Activated CD8-positive, alpha-beta memory T cell treated with anti-CD3 and anti-CD28 coated beads for 1 hour (primary cell): Measurements from ENCODE around the gene PAOX.
"Not testable (repeated sequence)": the region's sequence is repeated elsewhere in the genome, so short reads cannot be mapped to it uniquely, and the experiment has no call there.

Experiments used
- DNase-seq, 2 donors: peaks; one replicate each; pipeline ENCODE4 v3.0.0-alpha.2; 2020; ENCODE audit warnings: low read depth in 1 of 2; ENCODE audit errors: extremely low read depth in 1 of 2

The PAOX gene

DNA sequence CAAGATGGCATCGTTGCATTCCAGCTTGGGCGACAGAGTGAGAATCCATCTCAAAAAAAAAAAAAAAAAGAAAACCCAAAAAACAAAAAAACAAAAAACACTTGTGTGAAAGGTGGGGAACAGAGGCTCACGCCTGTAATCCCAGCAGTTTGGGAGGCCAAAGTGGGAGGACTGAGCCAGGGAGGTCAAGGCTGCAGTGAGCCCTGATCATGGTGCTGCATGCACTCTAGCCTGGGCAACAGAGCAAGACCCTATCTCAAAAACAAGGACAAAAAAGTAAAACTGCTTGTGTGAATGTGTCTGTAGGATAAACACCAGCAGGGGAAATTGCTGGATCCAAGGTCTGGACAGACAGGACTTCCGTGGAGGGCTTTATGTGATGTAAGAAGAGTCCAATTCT is 4.5 kb downstream of the PAOX start:
- DNase-seq, result no peak

DNA sequence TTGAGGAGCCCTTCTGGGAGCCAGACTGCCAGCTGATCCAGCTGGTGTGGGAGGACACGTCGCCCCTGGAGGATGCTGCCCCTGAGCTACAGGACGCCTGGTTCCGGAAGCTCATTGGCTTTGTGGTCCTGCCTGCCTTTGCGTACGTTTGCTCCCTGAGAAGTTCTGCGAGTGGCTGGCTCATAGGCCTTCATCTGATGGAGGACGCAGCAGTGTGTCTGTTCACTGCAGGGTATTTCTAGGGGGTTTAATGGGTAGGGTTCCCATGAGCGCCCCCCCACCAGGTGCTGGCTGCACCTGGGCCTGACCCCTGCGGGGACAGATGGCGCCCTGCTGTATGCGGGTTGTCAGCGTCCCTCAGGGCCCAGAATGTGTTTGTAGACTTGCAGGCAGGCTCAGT is 5.0 kb downstream of the PAOX start:
- DNase-seq, result no peak

DNA sequence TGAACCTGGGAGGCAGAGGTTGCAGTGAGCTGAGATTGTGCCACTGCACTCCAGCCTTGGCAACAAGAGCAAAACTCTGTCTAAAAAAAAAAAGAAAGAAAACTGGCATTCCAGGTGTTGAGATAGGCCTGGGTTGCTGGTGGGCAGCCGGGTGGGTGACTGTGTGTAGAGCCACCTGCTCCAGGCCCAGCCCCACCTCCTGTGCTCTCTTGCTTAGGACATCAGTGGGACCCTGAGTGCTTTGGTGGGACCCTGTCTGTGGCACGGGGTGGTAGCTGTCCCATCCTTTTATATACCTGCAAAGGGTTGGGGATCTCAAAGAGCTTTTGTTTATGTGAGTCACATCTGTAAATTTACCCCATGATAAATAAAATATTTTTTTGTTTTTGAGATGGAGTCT is 6.2 kb downstream of the PAOX start:
- DNase-seq, result no peak

DNA sequence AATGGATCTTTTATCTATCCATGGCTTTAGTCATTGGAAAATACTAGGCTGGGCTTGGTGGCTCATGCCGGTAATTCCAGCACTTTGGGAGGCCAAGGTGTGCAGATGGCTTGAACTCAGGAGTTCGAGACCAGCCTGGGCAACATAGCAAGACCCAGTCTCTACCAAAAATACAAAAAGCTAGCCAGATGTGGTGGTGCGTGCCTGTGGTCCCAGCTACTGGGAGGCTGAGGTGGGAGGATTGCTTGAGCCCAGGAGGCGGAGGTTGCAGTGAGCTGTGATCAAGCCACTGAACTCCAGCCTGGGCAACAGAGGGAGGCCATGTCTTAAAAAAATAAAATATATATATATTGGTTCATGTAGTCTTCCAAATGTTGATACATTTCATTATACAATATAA is 7.9 kb downstream of the PAOX start:
- not testable (repeated sequence) for DNase-seq

DNA sequence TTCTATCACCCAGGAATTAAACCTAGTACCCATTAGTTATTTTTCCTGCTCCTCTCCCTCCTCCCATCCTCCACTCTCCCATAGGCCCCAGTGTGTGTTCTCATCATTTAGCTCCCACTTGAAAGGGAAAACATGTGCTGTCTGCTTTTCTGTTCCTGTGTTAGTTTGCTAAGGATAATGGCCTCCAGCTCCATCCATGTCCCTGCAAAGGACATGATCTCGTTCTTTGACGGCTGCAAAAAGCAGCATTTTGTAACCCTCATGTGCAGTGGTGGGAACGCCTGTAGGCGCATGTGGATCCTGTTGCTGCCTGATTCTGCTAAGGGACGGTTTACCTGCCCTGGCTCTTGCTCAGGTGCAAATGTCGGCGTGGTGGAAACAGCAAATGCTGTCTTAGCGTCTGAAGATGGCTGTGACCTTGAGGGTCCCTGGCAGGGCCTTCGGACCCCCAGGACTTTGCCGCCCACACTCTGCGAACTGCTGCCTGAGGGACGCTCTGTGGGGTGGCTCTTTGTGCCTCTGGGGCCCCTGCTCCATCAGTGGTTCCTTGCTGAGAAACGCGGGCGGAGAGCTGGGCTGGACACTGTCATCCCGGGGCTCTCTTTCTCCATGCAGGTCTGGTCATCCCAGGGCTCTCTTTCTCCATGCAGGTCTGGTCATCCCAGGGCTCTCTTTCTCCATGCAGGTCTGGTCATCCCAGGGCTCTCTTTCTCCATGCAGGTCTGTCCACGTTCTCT is 9.3 kb downstream of the PAOX start:
- DNase-seq, result no peak

DNA sequence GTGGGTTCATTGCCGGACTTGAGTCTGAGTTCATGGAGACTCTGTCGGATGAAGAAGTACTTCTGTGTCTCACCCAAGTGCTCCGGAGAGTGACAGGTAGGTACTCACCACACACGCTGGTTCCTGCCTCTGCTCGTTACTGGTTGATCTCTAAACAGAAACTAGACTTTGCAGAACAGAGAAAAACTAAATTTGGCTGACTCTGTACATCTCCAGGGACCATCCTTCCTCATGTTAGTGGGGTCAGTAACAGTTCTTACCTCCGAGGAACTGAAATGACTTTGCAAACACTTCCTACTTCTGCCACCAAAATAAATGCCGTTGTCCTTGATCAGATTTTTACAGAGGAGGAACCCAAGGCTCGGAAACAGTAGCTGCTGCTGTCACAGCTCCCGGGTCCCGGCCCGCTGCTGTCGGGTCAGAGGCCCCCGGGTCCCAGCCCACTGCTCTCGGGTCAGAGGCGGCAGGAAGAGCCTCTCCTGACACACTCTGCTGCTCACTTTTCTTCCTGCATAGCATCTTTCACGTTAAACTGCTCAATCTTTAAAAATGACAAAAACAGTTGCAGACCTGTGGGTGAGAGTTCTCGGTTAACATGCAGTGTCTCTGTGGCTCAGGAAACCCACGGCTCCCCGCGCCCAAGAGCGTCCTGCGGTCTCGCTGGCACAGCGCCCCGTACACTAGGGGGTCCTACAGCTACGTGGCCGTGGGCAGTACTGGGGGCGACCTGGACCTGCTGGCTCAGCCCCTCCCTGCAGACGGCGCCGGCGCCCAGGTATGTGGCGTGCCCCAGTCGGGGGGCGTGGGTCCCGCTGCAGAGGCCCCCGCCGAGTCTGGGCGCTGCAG is 10.1 kb downstream of the PAOX start:
- DNase-seq, result no peak

DNA sequence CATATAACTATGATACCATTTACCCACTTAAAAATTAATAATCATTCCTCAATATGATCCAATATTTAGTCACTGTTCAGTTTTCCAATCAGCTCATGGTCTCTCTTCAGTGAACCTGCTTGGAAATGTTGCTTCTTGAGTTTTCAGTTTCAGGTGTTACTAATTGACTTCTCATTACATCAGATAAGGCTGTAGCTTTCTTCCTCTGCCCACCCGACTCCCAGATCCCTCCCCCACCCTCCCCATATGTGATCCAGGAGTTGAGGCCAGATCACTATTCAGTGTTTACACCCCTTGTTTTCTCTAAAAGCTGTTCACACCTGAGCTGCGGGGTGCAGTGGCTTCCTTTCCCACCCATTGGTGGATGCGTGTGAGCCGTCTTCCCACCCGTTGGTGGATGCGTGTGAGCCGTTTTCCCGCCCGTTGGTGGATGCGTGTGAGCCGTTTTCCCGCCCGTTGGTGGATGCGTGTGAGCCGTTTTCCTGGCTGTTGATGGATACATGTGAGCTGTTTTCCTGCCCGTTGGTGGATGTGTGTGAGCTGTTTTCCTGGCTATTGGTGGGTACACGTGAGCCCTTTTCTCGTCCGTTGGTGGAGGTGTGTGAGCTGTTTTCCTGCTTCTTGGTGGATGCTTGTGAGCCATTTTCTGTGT is 11.7 kb downstream of the PAOX start:
- no peak for DNase-seq

DNA sequence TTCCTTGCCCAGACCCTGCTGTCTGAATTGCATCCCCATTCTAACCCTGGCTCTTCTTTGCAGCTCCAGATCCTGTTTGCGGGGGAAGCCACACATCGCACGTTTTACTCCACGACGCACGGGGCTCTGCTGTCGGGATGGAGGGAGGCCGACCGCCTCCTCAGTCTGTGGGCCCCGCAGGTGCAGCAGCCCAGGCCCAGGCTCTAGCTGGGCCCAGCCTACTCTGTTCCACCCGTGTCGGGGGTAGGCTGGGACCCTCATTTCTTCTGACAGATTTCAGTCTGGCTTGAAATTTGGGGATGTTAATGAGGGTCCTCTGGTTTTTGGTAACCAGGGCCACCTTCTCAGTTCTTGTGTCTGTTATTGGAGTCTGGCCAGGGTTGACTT is 12.2 kb downstream of the PAOX start:
- no peak for DNase-seq

DNA sequence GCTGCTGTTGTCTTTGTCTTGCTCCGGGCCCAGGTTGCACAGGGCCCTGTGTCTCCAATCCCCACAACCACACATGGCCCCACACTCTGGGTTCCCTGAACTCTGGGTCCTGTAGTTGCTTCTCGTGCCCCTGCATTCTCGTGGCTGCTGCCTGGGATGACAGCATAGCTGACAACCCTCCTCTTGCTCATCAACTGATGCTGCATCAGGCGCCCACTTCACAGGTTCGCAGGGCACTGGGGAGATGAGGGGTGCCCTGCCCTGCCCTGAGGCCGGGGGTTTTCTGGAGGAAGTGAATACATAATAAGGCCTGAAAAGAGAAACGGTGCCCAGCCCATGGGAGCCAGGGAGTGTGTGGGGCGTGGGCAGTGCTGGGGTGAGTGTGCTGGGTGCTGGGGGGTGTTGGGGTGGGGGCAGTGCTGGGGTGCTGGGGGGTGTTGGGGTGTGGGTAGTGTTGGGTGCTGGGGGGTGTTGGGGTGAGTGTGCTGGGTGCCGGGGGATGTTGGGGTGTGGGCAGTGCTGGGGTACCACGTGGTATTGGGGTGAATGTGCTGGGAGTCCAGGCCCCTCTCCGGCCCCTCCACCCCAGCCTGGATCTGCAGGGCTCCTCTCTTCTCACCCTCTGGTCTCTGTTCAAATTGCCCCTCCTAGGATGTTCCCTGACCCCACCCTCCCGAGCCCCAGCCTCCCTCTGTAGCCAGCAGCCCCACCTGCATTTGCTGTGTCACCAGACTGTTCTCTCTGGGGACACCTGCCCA is 12.9 kb downstream of the PAOX start:
- no peak for DNase-seq

DNA sequence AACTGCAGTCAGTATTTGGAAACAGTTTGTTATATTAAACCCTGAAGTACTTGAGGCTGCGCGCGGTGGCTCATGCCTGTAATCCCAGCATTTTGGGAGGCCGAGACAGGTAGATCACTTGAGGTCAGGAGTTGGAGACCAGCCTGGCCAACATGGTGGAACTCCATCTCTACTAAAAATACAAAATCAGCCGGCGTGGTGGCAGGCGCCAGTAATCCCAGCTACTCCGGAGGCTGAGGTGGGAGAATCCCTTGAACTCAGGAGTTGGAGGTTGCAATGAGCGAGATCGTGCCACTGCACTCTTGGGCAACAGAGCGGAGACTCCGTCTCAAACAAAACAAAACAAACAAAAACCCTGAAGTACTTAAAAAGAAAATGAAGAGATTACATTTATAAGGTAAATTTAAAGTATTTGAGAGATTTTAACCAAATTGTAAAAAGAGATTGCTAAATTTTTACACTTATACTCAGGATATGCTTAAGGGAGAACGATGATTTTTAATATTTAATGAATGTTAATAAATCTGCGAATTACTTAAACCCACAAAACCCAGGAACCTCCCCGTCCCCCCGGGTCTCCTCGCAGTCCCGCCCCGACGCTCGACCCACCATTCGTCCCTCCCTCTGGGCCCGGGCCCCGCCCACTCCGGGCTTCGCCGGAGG is 14.5 kb downstream of the PAOX start:
- DNase-seq, result no peak

DNA sequence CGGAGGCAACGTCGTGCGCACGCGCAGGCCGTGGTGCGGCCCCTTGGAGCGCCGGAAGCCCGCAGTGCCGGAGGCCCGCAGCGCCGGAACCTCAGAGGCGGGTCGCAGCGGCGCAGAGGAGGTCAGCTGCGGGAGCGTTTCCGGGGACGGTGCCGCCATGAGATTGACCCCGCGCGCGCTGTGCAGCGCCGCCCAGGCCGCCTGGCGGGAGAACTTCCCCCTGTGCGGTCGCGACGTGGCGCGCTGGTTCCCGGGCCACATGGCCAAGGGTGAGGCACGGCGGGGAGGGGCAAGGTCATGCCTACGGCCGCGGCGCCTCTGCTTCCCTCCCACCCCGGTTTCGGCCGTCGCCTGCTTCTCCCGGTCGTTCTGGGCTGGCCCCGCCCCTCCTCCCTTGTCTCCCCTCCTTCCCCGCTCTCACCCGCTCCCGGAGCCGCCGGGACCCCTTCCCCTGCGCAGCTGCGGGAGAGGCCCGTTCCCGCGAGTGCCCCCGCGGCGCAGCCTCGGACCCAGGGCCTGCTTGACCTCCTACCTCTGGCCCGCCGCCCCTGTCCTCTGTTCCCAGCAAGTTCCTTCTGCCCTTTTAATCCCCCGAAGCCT is 15.1 kb downstream of the PAOX start, which contains the start of gene MTG1:
Gene MTG1 (plus strand): TSS at position 94 of the 600 bp plus-strand sequence. CDS start 64 bp downstream, at position 158.
- peak; percentile 73 to 94 for DNase-seq

DNA sequence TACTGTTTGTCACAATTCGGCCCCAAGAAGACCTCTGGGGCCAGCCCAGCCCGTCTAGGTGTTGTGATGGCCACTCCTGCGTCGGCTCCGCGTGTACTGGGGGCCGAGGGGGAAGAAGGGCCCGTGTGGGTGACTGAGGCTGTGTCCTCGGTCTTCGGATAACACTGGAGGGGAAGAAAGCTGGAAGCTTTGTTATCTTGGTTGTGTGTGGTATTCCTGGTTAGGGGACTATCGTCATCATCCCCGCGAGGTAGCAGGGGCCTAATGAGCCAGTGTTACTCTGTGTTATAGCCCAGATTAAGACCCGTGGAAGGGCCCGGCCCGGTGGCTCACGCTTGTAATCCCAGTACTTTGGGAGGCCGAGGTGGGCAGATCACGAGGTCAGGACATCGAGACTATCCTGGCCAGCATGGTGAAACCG is 15.7 kb downstream of the PAOX start:
- DNase-seq, result no peak

DNA sequence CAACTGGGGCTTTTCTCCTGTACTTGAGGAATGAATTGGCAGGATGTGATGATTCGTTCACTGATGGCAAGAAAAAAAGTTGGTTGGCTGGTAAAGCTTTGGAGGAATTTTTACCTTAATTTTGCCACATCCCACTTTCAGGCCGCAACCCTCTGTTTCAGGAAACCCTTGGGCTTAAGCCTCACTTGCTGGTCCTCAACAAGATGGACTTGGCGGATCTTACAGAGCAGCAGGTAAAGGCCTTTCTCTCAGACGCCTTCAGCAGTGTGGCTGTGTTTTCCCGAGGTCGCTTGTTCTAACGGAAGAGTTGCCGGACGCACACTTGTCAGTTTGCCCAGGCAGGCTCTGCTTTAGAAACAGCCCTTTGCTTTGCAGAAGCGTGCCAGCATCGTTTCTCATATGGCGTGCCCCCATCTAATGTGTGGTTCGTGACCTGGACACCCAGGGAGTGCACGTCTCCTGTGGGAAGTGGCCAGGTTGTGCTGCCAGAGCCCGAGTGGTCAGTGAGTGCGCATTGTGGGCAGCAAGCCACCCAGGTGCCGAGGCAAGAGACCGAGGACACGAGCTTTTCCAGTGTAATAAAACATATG is 17.1 kb downstream of the PAOX start:
- no peak for DNase-seq

DNA sequence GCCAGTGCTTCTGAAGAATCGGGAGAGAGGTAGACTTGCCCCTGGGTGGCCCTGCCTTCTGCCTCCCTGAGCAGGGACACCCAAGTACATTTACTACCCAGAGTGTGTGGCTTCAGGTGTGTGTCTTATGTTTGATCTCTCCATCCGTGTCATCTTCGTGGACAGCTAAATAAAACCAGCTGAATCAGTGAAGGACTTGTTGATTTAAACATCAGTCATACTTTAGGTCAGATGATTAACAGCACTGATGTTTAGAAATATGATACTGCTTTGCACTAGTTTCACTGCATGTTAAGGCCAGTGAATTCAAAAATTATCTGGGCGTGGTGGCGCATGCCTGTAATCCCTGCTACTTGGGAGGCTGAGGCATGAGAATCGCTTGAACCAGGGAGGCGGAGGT is 18.9 kb downstream of the PAOX start:
- DNase-seq, result no peak

DNA sequence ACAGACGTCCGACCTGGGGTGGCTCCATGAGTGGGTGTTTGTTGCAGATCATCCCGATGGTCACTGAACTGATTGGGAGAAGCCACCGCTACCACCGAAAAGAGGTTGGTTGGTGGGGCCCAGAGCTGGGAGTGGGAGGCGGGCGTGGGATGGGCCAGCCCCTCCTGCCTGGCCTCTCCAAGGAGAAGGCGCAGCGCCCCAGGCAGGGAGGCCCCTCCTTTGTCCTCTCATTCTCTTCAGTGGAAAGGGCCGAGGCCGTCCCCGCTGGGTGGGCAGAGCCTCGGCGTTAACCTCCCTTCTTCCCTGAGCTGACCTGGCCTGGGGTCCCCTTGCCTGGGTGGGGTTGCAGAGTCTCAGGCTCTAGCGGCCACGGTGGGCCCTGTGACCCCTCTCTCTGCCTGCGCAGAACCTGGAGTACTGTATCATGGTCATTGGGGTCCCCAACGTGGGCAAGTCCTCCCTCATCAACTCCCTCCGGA is 20.1 kb downstream of the PAOX start:
- no peak for DNase-seq

DNA sequence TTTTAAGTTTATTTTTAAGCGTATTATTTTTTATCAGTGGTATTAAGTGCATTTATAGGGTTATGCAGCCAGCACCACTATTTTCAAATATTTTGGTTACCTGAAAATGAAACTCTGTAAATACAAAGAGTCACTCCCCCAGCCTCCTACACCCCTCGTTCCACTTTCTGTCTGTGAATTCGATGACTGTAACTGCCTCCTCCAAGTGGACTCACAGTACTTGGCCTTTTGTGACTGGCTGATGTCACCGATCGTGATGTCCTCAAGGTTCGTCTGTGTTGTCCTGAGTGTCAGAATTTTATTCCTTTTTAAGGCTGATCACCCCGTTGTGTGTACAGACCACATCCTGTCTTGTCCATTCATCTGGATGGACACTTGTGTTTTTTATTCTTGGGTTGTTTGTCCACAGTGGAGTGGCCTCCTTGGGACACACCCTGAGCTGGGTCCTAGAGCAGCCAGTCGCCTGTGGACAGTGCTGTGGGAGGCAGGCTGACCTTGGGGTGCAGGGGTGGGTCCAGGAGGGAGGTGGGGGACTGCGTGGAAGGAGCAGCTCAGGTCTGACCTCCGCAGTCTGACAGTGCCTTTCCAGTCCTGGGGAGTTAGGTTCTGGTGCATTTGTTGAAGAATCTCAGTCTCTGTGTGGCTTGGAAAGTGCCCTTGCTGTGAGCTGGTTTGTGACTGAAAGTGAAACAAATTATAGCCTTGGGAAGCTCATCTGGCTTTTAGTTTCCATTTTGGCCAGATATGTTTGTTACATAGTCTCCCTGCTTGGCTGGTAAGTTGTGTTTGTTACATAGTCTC is 21.8 kb downstream of the PAOX start:
- DNase-seq, result no peak

DNA sequence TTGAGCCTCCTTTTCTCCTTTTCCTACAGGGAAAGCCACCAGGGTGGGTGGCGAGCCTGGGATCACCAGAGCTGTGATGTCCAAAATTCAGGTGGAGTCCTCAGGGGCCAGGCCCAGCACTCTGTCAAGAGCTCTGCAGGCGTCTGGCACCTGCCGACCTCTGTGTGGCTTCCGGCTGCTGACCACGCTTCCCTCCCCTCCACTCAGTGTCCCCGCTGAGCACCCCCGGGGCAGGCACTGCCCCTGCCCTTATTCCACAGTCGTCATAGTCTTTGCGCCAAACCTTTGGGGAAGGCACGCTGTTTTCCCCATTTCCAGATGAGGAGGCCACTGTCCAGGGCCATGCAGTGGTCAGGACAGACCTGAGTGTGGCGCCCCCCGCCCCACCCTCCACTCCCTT is 22.4 kb downstream of the PAOX start:
- no peak for DNase-seq

DNA sequence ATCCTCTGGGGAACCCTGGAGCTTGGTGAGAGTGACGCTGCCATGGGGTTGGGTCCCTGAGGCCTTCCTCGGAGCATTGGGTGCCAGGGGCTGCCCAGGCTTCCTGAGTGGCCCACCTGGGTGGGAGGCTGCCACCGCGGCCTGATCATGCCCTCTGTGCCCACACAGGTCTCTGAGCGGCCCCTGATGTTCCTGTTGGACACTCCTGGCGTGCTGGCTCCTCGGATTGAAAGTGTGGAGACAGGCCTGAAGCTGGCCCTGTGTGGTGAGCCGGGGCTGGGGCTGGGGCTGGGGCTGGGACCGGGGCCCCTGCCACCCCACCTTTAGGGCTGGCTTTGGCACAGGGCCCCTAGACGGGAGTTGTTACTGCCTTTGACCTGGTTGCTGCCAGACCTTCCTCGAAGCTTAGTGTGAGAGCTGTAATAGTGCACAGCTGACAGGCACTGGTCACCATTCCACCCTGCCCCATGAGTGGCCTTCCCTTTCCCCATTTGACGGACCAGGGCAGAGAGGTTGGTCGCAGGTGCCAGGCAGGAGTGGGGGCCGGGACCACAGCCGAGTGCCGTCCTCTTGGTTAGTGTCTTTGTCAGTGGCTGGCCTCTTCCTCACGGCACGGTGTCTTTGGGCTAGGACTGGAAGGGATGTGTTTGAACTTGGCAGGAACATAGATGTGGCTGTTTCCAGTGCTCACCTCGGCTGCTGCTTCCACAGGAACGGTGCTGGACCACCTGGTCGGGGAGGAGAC is 23.1 kb downstream of the PAOX start:
- no peak for DNase-seq
